Measurements from ENCODE around the gene SCARB1.

- no peak for TF ChIP-seq CTCF (IDR thresholded peaks at IDR 0.05; ENCODE audit: low read length)
- no peak for TF ChIP-seq EZH2 (IDR thresholded peaks at IDR 0.05; ENCODE audit: borderline replicate concordance, low read length)
These were observed 33.4 kb downstream of the SCARB1 start for GRCh38 chr12:124830306-124830705.
